ENCODE results near the gene RNASEL.

GRCh38 chr1:182600745-182601415, 11.8 kb upstream of the RNASEL start:
- TF ChIP-seq CTCF (conservative IDR thresholded peaks at IDR 0.05; ENCODE audit: low read depth, low read length) (no peak), RFX5 (IDR thresholded peaks at IDR 0.05; ENCODE audit: low read depth, low read length) (no peak), RCOR1 (IDR thresholded peaks at IDR 0.05; ENCODE audit: insufficient replicate concordance, low read length) (no peak)
